Measurements from ENCODE around the gene CHD3. TPM values are rescaled to one million over a fixed set of nuclear protein-coding genes. Genes with fewer than 3 reads are reported as not detected.

The CHD3 gene
- total and polyA plus RNA-seq, 2 experiments from 2014 or later, result 2.9 to 9.7 TPM

DNA sequence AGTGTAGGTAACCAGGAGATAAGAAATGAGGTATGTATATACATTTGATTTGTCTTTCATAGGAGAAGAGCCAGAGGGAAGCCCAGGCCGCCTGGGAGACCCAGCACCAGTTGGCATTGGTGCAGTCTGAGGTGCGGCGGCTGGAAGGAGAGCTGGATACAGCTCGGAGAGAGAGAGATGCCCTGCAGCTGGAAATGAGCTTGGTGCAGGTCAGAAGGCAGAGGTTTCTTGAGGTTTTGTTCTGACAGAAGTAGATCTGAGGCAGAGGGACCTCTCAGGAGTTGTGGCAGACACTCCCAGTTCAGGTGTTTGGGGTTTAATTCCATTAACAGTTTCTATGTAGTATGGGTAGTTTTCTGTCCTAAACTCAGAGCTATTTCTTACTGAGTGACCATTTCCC lies 51.4 kb downstream of the CHD3 start:
- no peaks in the 10 kb centered on the region for H3K79me2 ChIP-seq (replicated peaks; ENCODE audit: insufficient read depth)
- H3F3A ChIP-seq (replicated peaks; ENCODE audit: low read depth), result no peaks in the 10 kb centered on the region
- H3K4me1 ChIP-seq (ENCODE audit: insufficient read depth), result no peaks in the 10 kb centered on the region
- no peaks in the 10 kb centered on the region for H3K27me3 ChIP-seq (ENCODE audit: insufficient read depth)
- no peak overlapping the region for H3K4me2 ChIP-seq
- no peak overlapping the region for H3K4me3 Mint-ChIP-seq
- H3K9me2 ChIP-seq (ENCODE audit: insufficient read depth), result no peaks in the 10 kb centered on the region
- H3K27me3 Mint-ChIP-seq (ENCODE audit: insufficient read depth, low read depth, poor library complexity), result peaks cover 2% of the 10 kb centered on the region
- no peaks in the 10 kb centered on the region for H3K9me3 Mint-ChIP-seq
- peaks cover 57% of the 10 kb centered on the region for H3K36me3 Mint-ChIP-seq (ENCODE audit: low read depth)
- DNase-seq (ENCODE audit: low spot score) (no peak), ATAC-seq (no peak)
- TF ChIP-seq CREB1 (CRISPR knock-in tag; IDR thresholded peaks at IDR 0.05; ENCODE audit: low read depth) (no peak), ZNF114 (CRISPR knock-in tag; IDR thresholded peaks at IDR 0.05) (no peak)
- no peaks in the 10 kb centered on the region; the same call in none of the 2 replicates for H4K20me1 ChIP-seq (replicated peaks; ENCODE audit: insufficient read depth)
- no peak overlapping the region for H2AFZ ChIP-seq
- no peaks in the 10 kb centered on the region for H3K4me1 Mint-ChIP-seq
- H3K27ac Mint-ChIP-seq, result no peak overlapping the region
- no peak overlapping the region for H3K27ac ChIP-seq (ENCODE audit: low read depth)
- peaks cover 3% of the 10 kb centered on the region; the same call in 1 of the 2 replicates for H3K36me3 ChIP-seq (ENCODE audit: insufficient read depth)
- H3K4me3 ChIP-seq, result no peak overlapping the region

DNA sequence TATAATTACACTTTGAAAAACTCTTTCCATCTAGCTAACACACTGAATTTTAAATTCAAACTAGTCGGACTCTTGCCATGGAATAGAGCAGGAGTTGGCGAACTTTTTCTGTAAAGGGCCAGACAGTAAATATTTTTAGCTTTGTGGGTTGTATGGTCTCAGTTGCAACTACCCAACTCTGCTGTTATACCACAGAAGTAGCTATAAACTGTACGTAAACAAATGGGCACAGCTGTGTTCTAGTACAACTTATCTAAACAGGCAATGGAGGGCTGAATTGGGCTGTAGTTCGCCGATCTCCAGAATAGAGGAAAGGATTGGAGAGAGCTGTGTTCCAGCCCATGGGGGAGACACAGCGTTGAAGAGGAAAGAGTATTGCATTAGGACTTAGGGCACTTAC lies 52.2 kb downstream of the CHD3 start:
- Histone ChIP-seq H3K36me3 (ENCODE audit: insufficient read depth) (peaks cover 3% of the 10 kb centered on the region; the same call in 1 of the 2 replicates), H3K9me2 (ENCODE audit: insufficient read depth) (no peaks in the 10 kb centered on the region), H3K4me1 (ENCODE audit: insufficient read depth) (no peaks in the 10 kb centered on the region), H3K27ac (ENCODE audit: low read depth) (no peak overlapping the region), H3K79me2 (replicated peaks; ENCODE audit: insufficient read depth) (no peaks in the 10 kb centered on the region), H3K27me3 (ENCODE audit: insufficient read depth) (no peaks in the 10 kb centered on the region), H3K4me3 (no peak overlapping the region), H2AFZ (no peak overlapping the region), H4K20me1 (replicated peaks; ENCODE audit: insufficient read depth) (no peaks in the 10 kb centered on the region; the same call in none of the 2 replicates), H3F3A (replicated peaks; ENCODE audit: low read depth) (no peaks in the 10 kb centered on the region), H3K4me2 (no peak overlapping the region)
- H3K36me3 Mint-ChIP-seq (ENCODE audit: low read depth), result peaks cover 62% of the 10 kb centered on the region
- H3K27ac Mint-ChIP-seq, result no peak overlapping the region
- H3K27me3 Mint-ChIP-seq (ENCODE audit: insufficient read depth, low read depth, poor library complexity), result peaks cover 4% of the 10 kb centered on the region
- ATAC-seq, result no peak
- H3K9me3 Mint-ChIP-seq, result no peaks in the 10 kb centered on the region
- no peak overlapping the region for H3K4me3 Mint-ChIP-seq
- no peak for DNase-seq (ENCODE audit: low spot score)
- H3K4me1 Mint-ChIP-seq, result no peaks in the 10 kb centered on the region
- TF ChIP-seq ZNF331 (CRISPR knock-in tag; IDR thresholded peaks at IDR 0.05; ENCODE audit: low read depth) (no peak), JUNB (IDR thresholded peaks at IDR 0.05; ENCODE audit: unreplicated experiment) (no peak), ZNF114 (CRISPR knock-in tag; IDR thresholded peaks at IDR 0.05) (no peak), EZH2phosphoT487 (IDR thresholded peaks at IDR 0.05; ENCODE audit: unreplicated experiment) (no peak), POLR2AphosphoS5 (IDR thresholded peaks at IDR 0.05; ENCODE audit: low read depth) (no peak), STAT1 (IDR thresholded peaks at IDR 0.05; ENCODE audit: unreplicated experiment) (no peak), NANOG (IDR thresholded peaks at IDR 0.05; ENCODE audit: borderline replicate concordance) (no peak), CREB1 (CRISPR knock-in tag; IDR thresholded peaks at IDR 0.05; ENCODE audit: low read depth) (no peak), EZH2 (IDR thresholded peaks at IDR 0.05; ENCODE audit: low read depth, unreplicated experiment) (no peak)
- TF ChIP-seq, protein P1, sequence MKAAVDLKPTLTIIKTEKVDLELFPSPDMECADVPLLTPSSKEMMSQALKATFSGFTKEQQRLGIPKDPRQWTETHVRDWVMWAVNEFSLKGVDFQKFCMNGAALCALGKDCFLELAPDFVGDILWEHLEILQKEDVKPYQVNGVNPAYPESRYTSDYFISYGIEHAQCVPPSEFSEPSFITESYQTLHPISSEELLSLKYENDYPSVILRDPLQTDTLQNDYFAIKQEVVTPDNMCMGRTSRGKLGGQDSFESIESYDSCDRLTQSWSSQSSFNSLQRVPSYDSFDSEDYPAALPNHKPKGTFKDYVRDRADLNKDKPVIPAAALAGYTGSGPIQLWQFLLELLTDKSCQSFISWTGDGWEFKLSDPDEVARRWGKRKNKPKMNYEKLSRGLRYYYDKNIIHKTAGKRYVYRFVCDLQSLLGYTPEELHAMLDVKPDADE (IDR thresholded peaks at IDR 0.05), result no peak
- TF ChIP-seq, protein P2, sequence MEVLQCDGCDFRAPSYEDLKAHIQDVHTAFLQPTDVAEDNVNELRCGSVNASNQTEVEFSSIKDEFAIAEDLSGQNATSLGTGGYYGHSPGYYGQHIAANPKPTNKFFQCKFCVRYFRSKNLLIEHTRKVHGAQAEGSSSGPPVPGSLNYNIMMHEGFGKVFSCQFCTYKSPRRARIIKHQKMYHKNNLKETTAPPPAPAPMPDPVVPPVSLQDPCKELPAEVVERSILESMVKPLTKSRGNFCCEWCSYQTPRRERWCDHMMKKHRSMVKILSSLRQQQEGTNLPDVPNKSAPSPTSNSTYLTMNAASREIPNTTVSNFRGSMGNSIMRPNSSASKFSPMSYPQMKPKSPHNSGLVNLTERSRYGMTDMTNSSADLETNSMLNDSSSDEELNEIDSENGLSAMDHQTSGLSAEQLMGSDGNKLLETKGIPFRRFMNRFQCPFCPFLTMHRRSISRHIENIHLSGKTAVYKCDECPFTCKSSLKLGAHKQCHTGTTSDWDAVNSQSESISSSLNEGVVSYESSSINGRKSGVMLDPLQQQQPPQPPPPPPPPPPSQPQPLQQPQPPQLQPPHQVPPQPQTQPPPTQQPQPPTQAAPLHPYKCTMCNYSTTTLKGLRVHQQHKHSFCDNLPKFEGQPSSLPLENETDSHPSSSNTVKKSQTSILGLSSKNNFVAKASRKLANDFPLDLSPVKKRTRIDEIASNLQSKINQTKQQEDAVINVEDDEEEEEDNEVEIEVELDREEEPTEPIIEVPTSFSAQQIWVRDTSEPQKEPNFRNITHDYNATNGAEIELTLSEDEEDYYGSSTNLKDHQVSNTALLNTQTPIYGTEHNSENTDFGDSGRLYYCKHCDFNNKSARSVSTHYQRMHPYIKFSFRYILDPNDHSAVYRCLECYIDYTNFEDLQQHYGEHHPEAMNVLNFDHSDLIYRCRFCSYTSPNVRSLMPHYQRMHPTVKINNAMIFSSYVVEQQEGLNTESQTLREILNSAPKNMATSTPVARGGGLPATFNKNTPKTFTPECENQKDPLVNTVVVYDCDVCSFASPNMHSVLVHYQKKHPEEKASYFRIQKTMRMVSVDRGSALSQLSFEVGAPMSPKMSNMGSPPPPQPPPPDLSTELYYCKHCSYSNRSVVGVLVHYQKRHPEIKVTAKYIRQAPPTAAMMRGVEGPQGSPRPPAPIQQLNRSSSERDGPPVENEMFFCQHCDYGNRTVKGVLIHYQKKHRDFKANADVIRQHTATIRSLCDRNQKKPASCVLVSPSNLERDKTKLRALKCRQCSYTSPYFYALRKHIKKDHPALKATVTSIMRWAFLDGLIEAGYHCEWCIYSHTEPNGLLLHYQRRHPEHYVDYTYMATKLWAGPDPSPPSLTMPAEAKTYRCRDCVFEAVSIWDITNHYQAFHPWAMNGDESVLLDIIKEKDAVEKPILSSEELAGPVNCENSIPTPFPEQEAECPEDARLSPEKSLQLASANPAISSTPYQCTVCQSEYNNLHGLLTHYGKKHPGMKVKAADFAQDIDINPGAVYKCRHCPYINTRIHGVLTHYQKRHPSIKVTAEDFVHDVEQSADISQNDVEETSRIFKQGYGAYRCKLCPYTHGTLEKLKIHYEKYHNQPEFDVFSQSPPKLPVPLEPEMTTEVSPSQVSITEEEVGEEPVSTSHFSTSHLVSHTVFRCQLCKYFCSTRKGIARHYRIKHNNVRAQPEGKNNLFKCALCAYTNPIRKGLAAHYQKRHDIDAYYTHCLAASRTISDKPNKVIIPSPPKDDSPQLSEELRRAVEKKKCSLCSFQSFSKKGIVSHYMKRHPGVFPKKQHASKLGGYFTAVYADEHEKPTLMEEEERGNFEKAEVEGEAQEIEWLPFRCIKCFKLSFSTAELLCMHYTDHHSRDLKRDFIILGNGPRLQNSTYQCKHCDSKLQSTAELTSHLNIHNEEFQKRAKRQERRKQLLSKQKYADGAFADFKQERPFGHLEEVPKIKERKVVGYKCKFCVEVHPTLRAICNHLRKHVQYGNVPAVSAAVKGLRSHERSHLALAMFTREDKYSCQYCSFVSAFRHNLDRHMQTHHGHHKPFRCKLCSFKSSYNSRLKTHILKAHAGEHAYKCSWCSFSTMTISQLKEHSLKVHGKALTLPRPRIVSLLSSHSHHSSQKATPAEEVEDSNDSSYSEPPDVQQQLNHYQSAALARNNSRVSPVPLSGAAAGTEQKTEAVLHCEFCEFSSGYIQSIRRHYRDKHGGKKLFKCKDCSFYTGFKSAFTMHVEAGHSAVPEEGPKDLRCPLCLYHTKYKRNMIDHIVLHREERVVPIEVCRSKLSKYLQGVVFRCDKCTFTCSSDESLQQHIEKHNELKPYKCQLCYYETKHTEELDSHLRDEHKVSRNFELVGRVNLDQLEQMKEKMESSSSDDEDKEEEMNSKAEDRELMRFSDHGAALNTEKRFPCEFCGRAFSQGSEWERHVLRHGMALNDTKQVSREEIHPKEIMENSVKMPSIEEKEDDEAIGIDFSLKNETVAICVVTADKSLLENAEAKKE (CRISPR knock-in tag; IDR thresholded peaks at IDR 0.05), result no peak
- TF ChIP-seq, protein P3, sequence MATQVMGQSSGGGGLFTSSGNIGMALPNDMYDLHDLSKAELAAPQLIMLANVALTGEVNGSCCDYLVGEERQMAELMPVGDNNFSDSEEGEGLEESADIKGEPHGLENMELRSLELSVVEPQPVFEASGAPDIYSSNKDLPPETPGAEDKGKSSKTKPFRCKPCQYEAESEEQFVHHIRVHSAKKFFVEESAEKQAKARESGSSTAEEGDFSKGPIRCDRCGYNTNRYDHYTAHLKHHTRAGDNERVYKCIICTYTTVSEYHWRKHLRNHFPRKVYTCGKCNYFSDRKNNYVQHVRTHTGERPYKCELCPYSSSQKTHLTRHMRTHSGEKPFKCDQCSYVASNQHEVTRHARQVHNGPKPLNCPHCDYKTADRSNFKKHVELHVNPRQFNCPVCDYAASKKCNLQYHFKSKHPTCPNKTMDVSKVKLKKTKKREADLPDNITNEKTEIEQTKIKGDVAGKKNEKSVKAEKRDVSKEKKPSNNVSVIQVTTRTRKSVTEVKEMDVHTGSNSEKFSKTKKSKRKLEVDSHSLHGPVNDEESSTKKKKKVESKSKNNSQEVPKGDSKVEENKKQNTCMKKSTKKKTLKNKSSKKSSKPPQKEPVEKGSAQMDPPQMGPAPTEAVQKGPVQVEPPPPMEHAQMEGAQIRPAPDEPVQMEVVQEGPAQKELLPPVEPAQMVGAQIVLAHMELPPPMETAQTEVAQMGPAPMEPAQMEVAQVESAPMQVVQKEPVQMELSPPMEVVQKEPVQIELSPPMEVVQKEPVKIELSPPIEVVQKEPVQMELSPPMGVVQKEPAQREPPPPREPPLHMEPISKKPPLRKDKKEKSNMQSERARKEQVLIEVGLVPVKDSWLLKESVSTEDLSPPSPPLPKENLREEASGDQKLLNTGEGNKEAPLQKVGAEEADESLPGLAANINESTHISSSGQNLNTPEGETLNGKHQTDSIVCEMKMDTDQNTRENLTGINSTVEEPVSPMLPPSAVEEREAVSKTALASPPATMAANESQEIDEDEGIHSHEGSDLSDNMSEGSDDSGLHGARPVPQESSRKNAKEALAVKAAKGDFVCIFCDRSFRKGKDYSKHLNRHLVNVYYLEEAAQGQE (IDR thresholded peaks at IDR 0.05; ENCODE audit: unreplicated experiment), result no peak

Measured in GM23338 (cell line).